Activated T-cell treated with anti-CD3 and anti-CD28 coated beads, Interleukin-2, amount 50 U/mL, for 72 hours (primary cell): ENCODE measurements around the gene SNX15. TPM values are rescaled to one million over a fixed set of nuclear protein-coding genes. Genes with fewer than 3 reads are reported as not detected.
"Not testable (repeated sequence)": the region's sequence is repeated elsewhere in the genome, so short reads cannot be mapped to it uniquely, and the experiment has no call there.

Experiments
- ATAC-seq, 2 donors: fragments of 150-1000 bp; cut with Tn5 transposase; replicated peaks in 1 of 2; 2 replicates each; pipeline ENCODE4 v1.10.0; 2021; ENCODE audit warnings: moderate library complexity in 2 of 2, mild to moderate bottlenecking in 1 of 2
- DNase-seq, 2 donors: peaks; one replicate each; pipeline ENCODE4 v3.0.0; 2021 to 2022; ENCODE audit warnings: mixed read lengths in 1 of 2
- H3K27ac Mint-ChIP-seq: one replicate; pipeline ENCODE4 v1.8.0; 2022; ENCODE audit warnings: mild to moderate bottlenecking, moderate library complexity, mixed read lengths
- H3K27me3 Mint-ChIP-seq: one replicate; pipeline ENCODE4 v1.8.0; 2022; ENCODE audit warnings: low read depth, mixed read lengths
- H3K36me3 Mint-ChIP-seq, 2 donors: one replicate each; pipeline ENCODE4 v1.8.0; 2022; ENCODE audit warnings: mixed read lengths in 2 of 2, mild to moderate bottlenecking in 1 of 2; ENCODE audit not compliant: insufficient read depth in 2 of 2
- H3K4me1 Mint-ChIP-seq: one replicate; pipeline ENCODE4 v1.8.0; 2022; ENCODE audit warnings: low read depth, mixed read lengths
- H3K4me3 Mint-ChIP-seq, 2 donors: one replicate each; pipeline ENCODE4 v1.8.0; 2022; ENCODE audit warnings: mild to moderate bottlenecking in 2 of 2, mixed read lengths in 2 of 2, moderate library complexity in 2 of 2
- H3K9me3 Mint-ChIP-seq, 2 donors: one replicate each; pipeline ENCODE4 v1.8.0; 2022; ENCODE audit warnings: mixed read lengths in 2 of 2
- total RNA-seq, 2 donors: library from RNA; stranded (reverse); gene quantifications; one replicate each; pipeline ENCODE4 v1.2.3, GENCODE V29; 2022

The SNX15 gene
- total RNA-seq, 2 donors from 2014 or later, result 31.5 to 38.7 TPM

DNA sequence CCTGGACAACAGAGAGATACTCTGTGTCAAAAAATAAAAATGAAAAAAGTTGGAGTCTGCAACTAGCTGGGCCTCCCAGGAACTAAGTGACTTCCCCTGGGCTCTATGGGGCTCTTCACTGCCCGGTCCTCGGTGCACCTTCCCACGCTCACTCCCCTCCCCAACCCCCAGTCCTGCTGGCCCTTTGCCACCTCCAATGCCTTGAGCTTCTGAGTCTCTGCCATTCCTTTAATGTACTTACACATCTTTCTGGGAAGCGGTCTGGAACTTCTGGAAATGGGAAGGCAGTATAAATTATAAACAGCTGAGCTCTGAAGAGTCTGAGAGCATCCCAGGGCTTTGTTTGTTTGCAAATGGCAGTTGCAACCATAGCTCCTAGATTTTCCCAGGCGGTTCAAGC is 24.5 kb upstream of the SNX15 start:
- Mint-ChIP-seq H3K9me3 (no peaks in the 10 kb centered on the region), H3K27ac (no peak overlapping the region), H3K4me1 (peaks cover 10% of the 10 kb centered on the region), H3K27me3 (no peaks in the 10 kb centered on the region), H3K4me3 (no peak overlapping the region), H3K36me3 (no peaks in the 10 kb centered on the region)
- DNase-seq, result no peak
- ATAC-seq, result no peak

DNA sequence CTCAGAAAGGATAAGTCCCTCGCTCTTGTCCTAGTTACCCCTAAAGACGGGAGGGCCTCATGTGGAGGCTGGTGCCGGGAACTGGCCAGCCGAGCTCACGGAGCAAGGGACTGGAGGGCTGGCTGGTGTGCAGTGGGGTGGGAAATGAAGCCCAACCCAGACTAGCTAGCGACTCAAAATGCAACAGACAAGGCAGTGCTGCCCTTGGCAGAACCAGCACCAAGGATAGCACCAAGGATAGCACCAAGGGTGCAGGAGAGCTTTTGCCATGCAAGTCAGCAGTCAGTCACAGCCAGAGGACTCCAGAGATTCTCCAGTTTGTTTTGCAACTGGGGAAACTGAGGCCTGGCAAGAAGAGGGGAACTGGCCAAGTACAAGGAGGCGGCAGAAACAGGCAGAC is 24.0 kb upstream of the SNX15 start:
- Mint-ChIP-seq H3K27me3 (no peaks in the 10 kb centered on the region), H3K4me1 (peaks cover 8% of the 10 kb centered on the region), H3K27ac (no peak overlapping the region), H3K4me3 (no peak overlapping the region), H3K36me3 (no peaks in the 10 kb centered on the region), H3K9me3 (no peaks in the 10 kb centered on the region)
- DNase-seq (no peak), ATAC-seq (no peak)

DNA sequence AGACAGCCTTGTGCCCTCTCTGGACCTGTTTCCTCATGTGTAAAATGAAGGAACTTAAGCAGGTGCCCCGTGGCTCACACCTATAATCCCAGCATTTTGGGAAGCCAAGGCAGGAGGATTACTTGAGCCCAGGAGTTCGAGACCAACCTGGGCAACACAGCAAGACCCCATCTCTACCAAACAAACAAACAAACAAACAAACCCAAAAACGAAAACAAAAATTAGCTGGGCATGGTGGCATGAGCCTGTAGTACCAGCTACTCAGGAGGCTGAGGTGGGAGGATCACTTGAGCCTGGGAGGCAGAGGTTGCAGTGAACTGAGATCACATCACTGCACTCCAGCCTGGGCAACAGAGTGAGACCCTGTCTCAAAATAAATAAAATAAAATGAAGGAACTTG is 23.3 kb upstream of the SNX15 start:
- not testable (repeated sequence) for H3K4me3 Mint-ChIP-seq, H3K27me3 Mint-ChIP-seq, H3K4me1 Mint-ChIP-seq, H3K27ac Mint-ChIP-seq, ATAC-seq, H3K36me3 Mint-ChIP-seq, DNase-seq, H3K9me3 Mint-ChIP-seq

DNA sequence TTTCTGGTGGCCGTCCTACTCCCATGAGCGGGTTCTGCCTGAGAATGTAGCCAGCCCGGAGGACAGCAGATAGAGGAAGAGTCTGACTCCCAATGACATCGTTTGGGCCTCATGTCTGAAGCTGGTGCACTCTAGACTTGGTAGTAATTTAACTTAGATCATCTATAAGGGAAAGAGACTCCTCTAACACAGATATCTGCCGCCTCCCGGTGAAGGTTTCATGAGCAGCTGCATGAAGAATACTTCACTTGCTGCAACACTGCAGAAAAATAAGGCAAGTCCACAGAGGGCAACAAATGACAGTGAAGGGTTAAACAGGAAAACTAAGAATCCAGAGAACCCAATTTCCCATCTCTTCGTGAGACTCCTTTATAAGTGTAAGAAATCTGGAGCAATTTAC is 19.2 kb upstream of the SNX15 start:
- no peaks in the 10 kb centered on the region for H3K9me3 Mint-ChIP-seq
- no peaks in the 10 kb centered on the region for H3K27me3 Mint-ChIP-seq

DNA sequence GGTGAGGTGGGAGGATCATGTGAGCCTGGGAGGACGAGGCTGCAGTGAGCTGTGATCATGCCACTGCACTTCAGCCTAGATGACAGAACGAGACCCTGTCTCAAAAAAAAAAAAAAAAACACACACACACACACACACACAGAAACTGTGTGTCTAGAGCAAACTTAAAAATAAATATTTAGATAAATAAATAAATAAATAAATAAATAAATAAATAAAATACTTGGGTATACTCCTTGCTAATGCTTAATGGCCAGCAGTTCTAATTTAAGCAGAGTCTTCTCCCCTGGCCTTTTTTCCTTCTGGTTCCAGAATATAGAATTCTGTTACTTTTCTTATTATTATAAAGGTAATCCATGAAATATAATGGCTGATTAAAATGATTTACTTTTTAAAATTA is 18.4 kb upstream of the SNX15 start:
- H3K36me3 Mint-ChIP-seq, result no peaks in the 10 kb centered on the region
- H3K27ac Mint-ChIP-seq, result no peak overlapping the region
- peaks cover 9% of the 10 kb centered on the region for H3K4me1 Mint-ChIP-seq
- no peak overlapping the region for H3K4me3 Mint-ChIP-seq
- DNase-seq, result no peak
- H3K27me3 Mint-ChIP-seq, result no peaks in the 10 kb centered on the region
- no peak for ATAC-seq
- no peaks in the 10 kb centered on the region for H3K9me3 Mint-ChIP-seq

More for the DNA sequence above, 19.2 kb upstream of the SNX15 start:
- no peaks in the 10 kb centered on the region for H3K36me3 Mint-ChIP-seq
- no peak overlapping the region for H3K27ac Mint-ChIP-seq
- no peak overlapping the region for H3K4me3 Mint-ChIP-seq
- ATAC-seq, result no peak
- peaks cover 3% of the 10 kb centered on the region for H3K4me1 Mint-ChIP-seq
- DNase-seq, result no peak

DNA sequence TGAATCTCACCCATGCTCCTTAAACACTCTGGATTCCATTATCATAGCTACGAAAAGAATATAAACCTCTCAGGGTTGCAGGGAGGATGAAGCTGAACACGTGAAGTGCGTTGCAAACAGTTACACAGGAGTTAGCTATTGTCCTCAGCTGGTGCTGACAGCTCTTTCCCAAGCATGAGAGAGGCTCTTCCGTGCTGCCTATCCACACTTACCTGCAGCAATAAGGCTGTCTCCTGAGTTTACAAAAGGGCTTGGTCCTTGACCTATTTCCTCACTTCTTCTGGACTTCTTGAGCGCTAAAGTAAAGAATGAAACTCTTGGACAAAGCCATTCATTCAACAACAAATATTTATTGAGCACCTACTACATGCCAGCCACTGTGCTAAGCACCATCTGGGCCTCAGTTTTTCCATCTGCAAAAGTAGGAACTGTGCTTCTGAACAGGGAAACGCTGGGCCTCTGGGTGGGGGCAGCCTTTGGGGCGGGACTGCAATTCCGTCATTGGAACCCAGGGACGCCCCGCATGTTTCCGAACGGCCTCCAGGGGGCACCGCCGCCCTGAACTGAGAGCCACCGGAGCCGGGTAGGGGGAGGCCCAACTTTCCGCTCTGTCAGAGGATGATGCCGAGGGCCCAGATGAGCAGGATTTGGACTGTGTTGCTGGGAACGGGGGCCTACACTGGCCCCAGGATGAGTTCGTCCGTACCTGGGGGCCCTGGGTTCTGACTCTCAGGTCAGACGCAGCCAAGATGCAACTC is 13.9 kb upstream of the SNX15 start:
- peaks cover 0 to 8% of the 10 kb centered on the region in 2 donors for H3K36me3 Mint-ChIP-seq
- DNase-seq (peak; percentile 93), ATAC-seq (peak; percentile 83 to 86)
- H3K9me3 Mint-ChIP-seq, result no peaks in the 10 kb centered on the region
- H3K27ac Mint-ChIP-seq, result peak overlapping the region; percentile 97
- peaks cover 31% of the 10 kb centered on the region for H3K4me1 Mint-ChIP-seq
- H3K27me3 Mint-ChIP-seq, result no peaks in the 10 kb centered on the region
- H3K4me3 Mint-ChIP-seq, result peak overlapping the region; percentile 93 to 97

DNA sequence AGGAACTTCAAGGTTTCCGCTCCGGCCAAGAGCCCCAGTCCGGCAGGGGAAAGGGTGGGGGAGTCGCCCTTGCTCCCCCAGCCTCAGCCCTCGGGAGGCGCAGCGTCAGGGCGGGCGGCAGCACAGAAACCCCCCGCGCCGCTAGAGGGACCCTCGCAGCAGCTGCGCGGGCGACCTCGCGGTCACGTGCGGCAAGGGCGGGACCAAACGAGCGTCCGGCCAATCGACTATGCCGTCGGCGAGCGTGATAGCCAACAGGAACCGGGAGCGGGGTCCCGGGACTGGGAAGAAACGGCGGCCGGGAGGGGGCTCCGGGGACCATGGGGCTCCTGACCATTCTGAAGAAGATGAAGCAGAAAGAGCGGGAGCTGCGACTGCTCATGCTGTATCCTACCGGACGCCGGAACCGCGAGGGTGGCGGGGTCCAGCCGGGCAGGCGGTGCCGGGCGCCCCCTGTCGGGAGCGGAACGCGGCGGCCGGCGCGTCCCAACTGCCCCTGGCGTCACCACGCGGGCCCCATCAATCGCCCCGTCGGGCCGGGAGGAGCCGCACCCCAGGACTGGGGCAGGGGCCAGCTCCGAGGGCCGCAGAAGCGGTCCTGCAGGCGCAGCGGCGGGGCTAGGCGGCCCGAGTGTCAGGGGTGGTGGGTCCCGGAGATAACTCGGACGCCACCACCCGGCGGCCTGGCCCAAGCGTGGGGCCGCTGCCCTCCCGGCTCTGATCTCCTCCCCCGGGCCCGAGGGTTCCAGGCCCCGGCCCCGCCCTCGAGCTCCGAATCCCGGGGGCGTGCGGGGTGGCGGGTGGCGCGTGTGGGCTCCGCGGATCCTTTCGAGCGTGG is 13.1 kb upstream of the SNX15 start, which contains the start of gene ARL2:
TSS of gene ARL2 (plus strand) at position 273 of the 838 bp plus-strand sequence. CDS start at position 321, 48 bp downstream.
- peak within 1 kb of the TSS; percentile 93 to 97 for H3K4me3 Mint-ChIP-seq
- ATAC-seq, result peak; percentile 82
- H3K27me3 Mint-ChIP-seq, result no peaks in the 10 kb centered on the region

DNA sequence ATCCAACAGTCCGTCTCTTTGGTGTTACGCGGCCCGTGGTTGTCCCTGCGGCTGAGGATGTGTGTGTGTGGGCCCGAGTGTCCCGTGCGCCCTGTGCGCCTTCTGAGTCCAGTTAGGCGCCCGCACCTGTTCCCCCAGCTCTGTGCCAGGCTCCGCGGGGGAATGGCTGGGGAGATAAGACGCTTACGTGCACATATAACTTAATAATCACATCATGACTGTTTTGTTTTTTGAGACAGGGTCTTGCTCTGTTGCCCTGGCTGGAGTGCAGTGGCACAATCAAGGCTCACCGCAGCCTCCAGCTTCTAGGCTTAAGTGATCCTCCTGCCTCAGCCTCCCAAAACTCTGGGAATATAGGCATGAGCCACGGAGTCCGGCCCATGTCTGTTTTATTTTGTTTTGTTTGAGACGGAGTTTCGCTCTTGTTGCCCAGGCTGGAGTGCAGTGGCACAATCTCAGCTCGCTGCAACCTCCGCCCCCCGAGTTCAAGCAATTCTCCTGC is 12.5 kb upstream of the SNX15 start:
- Mint-ChIP-seq H3K4me1 (peaks cover 31% of the 10 kb centered on the region), H3K36me3 (peaks cover 0 to 11% of the 10 kb centered on the region in 2 donors), H3K9me3 (no peaks in the 10 kb centered on the region), H3K27ac (peak overlapping the region; percentile 81), H3K27me3 (no peaks in the 10 kb centered on the region), H3K4me3 (peak overlapping the region; percentile 90 to 93)
- DNase-seq, result no peak
- no peak for ATAC-seq

More for the DNA sequence above, 13.1 kb upstream of the SNX15 start, which contains the start of gene ARL2:
- Mint-ChIP-seq H3K36me3 (peaks cover 0 to 9% of the 10 kb centered on the region in 2 donors), H3K9me3 (no peaks in the 10 kb centered on the region), H3K27ac (peak within 1 kb of the TSS; percentile 97), H3K4me1 (peaks cover 31% of the 10 kb centered on the region)
- peak; percentile 90 to 94 for DNase-seq

DNA sequence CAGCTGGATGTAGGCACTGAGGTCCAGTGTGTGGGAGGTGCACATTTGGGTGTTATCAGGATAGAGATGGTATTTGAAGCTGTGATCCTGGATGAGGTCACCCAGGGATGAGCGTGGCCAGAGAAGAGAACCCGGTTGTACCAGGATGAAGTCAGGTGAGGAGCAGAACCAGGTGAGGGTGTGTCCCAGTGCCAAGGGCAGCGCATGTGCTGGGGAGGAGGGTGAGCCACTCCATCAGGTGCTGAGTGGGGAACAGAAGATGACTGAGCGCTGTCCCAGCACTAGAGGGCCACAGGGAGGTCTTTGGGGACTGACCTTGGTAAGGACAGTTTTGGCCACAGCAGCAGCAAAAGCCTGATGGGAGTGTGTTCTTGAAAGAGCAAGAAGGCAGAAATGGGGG is 10.5 kb upstream of the SNX15 start:
- DNase-seq, result no peak
- no peaks in the 10 kb centered on the region for H3K27me3 Mint-ChIP-seq
- peaks cover 0 to 11% of the 10 kb centered on the region in 2 donors for H3K36me3 Mint-ChIP-seq
- H3K9me3 Mint-ChIP-seq, result no peaks in the 10 kb centered on the region
- no peak overlapping the region for H3K27ac Mint-ChIP-seq
- no peak overlapping the region for H3K4me3 Mint-ChIP-seq
- H3K4me1 Mint-ChIP-seq, result peaks cover 31% of the 10 kb centered on the region
- ATAC-seq, result no peak

DNA sequence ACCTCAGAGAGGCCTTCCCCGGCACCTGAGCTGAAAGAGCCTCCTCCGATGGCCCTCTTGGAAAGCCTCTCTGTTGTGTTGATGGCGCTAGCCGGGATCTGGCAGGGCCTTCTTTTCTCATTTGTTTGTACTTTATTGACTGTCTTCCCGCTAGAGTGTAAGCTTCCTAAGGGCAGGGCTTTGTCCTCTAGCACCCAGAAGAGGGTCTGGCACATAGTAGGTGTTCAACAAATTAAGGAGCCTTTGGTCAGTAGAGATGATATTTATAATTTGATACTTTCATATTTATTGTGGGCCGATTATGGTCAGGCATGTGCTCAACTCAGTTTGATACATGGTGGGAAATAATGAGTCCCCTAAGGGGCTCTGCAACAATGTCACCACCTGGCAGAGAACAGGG is 9.3 kb upstream of the SNX15 start:
- no peaks in the 10 kb centered on the region for H3K9me3 Mint-ChIP-seq
- no peak for ATAC-seq

DNA sequence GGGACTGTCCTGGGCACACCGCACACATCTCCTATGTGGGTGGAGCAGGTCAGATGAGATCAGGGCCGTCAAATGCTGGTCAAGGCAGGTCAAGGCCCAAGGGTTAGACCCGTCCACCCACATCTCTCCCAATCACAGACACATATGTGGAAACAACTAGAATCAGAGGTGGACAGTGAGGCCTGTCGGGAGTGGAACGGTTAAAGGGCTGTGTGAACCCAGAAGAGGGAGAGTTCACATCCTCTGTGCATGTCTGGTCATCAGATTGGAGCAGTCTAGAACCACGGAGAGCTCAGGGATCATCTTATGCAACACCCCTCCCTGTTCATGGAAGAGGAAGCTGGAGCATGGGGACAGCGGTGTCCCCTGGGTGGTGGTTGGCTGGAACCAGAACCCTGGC is 7.4 kb upstream of the SNX15 start:
- no peaks in the 10 kb centered on the region for H3K27me3 Mint-ChIP-seq
- no peak for DNase-seq
- H3K4me3 Mint-ChIP-seq, result no peak overlapping the region
- no peaks in the 10 kb centered on the region for H3K9me3 Mint-ChIP-seq
- no peak overlapping the region for H3K27ac Mint-ChIP-seq
- H3K36me3 Mint-ChIP-seq, result peaks cover 0 to 11% of the 10 kb centered on the region in 2 donors
- H3K4me1 Mint-ChIP-seq, result peaks cover 20% of the 10 kb centered on the region
- no peak for ATAC-seq

More for the DNA sequence above, 9.3 kb upstream of the SNX15 start:
- Mint-ChIP-seq H3K27ac (no peak overlapping the region), H3K36me3 (peaks cover 0 to 11% of the 10 kb centered on the region in 2 donors), H3K4me3 (no peak overlapping the region), H3K4me1 (peaks cover 29% of the 10 kb centered on the region), H3K27me3 (no peaks in the 10 kb centered on the region)
- no peak for DNase-seq

DNA sequence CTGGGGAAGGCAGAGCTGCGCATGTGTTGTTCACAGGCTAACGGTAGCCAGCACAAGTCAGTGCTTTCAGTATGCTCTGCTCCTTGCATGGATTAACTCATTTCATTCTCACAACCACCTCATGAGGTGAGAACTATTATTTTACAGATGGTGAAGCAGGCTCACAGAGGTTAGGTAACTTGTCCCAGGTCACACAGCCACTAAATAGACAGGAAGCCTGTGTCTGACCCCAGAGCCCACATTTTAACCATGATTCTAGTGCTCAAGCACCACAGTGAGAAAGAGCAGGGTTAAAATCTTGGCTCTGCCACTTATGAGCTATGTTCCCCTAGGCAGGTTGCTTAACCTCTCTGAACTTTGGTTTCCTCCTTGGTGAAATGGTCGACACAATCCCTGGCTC is 6.2 kb upstream of the SNX15 start:
- H3K27me3 Mint-ChIP-seq, result no peaks in the 10 kb centered on the region
- no peak overlapping the region for H3K4me3 Mint-ChIP-seq
- ATAC-seq, result no peak
- H3K4me1 Mint-ChIP-seq, result peaks cover 11% of the 10 kb centered on the region
- DNase-seq, result no peak
- no peak overlapping the region for H3K27ac Mint-ChIP-seq
- no peaks in the 10 kb centered on the region for H3K9me3 Mint-ChIP-seq
- peaks cover 0 to 11% of the 10 kb centered on the region in 2 donors for H3K36me3 Mint-ChIP-seq

DNA sequence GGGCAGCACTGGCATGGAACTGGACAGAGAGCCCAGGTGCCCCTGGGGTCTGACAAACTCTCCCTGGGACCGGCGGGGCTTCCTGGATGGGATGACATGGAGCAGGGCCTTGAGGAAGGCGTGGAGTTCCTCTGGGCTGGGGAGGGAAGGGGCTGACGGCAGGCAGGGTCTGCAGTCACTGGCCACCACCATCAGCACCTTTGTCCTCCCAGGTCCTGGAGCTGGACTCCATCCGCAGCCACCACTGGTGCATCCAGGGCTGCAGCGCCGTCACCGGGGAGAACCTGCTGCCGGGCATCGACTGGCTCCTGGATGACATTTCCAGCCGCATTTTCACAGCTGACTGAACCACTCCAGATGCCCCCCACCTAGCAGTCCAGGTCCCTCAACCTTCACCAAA is 5.7 kb upstream of the SNX15 start:
- ATAC-seq, result no peak
- H3K4me3 Mint-ChIP-seq, result no peak overlapping the region
- DNase-seq, result no peak

More for the DNA sequence above, 5.7 kb upstream of the SNX15 start:
- Mint-ChIP-seq H3K4me1 (peaks cover 6% of the 10 kb centered on the region), H3K36me3 (peaks cover 0 to 8% of the 10 kb centered on the region in 2 donors), H3K27ac (no peak overlapping the region), H3K27me3 (no peaks in the 10 kb centered on the region), H3K9me3 (no peaks in the 10 kb centered on the region)
